ENCODE results near the gene VSTM4.

DNA sequence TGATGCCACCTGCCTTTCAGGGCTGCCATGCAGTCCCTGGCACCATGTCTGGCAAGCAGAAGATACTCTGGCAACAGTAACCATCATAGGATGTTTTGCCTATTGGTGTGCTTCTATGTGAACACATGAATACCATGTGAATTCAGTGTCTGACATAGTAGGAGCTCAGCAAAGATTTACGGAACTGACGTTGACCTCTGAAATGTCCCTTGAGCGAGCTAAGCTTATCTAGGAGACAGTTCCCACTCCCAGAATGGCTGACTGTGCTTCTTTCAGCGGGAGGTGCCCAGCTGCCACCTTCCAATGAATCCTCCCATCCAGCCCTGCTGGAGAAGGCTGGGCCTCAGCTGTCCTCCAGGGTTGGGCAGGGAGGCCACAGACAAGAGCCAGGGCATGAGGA lies 104.5 kb downstream of the VSTM4 start:
- TF ChIP-seq, protein P1, sequence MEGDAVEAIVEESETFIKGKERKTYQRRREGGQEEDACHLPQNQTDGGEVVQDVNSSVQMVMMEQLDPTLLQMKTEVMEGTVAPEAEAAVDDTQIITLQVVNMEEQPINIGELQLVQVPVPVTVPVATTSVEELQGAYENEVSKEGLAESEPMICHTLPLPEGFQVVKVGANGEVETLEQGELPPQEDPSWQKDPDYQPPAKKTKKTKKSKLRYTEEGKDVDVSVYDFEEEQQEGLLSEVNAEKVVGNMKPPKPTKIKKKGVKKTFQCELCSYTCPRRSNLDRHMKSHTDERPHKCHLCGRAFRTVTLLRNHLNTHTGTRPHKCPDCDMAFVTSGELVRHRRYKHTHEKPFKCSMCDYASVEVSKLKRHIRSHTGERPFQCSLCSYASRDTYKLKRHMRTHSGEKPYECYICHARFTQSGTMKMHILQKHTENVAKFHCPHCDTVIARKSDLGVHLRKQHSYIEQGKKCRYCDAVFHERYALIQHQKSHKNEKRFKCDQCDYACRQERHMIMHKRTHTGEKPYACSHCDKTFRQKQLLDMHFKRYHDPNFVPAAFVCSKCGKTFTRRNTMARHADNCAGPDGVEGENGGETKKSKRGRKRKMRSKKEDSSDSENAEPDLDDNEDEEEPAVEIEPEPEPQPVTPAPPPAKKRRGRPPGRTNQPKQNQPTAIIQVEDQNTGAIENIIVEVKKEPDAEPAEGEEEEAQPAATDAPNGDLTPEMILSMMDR (conservative IDR thresholded peaks at IDR 0.05; ENCODE audit: low read length): no peak
- no peak for TF ChIP-seq EZH2phosphoT487 (IDR thresholded peaks at IDR 0.05; ENCODE audit: borderline replicate concordance, low read depth, low read length)
